K562 (cell line): ENCODE results near the gene BMF. TPM values are rescaled to one million over a fixed set of nuclear protein-coding genes. Genes with fewer than 3 reads are reported as not detected.

Experiments used
- CBX2 ChIP-seq: fragments of 200-600 bp; sonication (generic); IDR thresholded peaks from one replicate; pipeline ENCODE4 v1.6.1; 2012; ENCODE audit warnings: mild to moderate bottlenecking, low read length, inconsistent platforms; ENCODE audit not compliant: insufficient read depth, poor library complexity, severe bottlenecking
- DMBX1 ChIP-seq: fragments of 250-450 bp; sonication (Bioruptor Pico); IDR thresholded peaks from 2 replicates; pipeline ENCODE4 v1.8.0; 2022; ENCODE audit warnings: inconsistent platforms, mild to moderate bottlenecking, moderate library complexity, borderline replicate concordance
- DNMT1 ChIP-seq: fragments of 450-650 bp; IDR thresholded peaks from 2 replicates; pipeline ENCODE4 v1.6.1; 2016; ENCODE audit warnings: antibody characterized with exemption, mild to moderate bottlenecking
- GATAD2A ChIP-seq: fragments of 450-650 bp; IDR thresholded peaks from 2 replicates; pipeline ENCODE4 v1.6.1; 2017
- HDAC6 ChIP-seq: IDR thresholded peaks from 2 replicates; pipeline ENCODE4 v1.6.1; 2012; ENCODE audit warnings: low read depth, mild to moderate bottlenecking, control low read depth, inconsistent platforms, low read length, moderate library complexity
- HDGF ChIP-seq: fragments of 450-650 bp; IDR thresholded peaks from 2 replicates; pipeline ENCODE4 v1.6.1; 2016
- HLTF ChIP-seq: fragments of 450-650 bp; IDR thresholded peaks from 2 replicates; pipeline ENCODE4 v1.6.1; 2016
- KLF6 ChIP-seq: fragments of 250-450 bp; sonication (Bioruptor Pico); IDR thresholded peaks from 2 replicates; pipeline ENCODE4 v1.4.0; 2020; ENCODE audit warnings: mild to moderate bottlenecking, moderate library complexity, borderline replicate concordance
- MAX ChIP-seq: sonication (generic); formaldehyde crosslinking; IDR thresholded peaks from 2 replicates; pipeline ENCODE4 v1.9.0; 2022; ENCODE audit warnings: mild to moderate bottlenecking, missing genetic modification reagents
- NR1H2 ChIP-seq: sonication (generic); formaldehyde crosslinking; IDR thresholded peaks from 2 replicates; pipeline ENCODE4 v1.4.0; 2020; ENCODE audit warnings: mild to moderate bottlenecking, missing genetic modification reagents
- PCBP2 ChIP-seq: fragments of 200-400 bp; formaldehyde crosslinking; IDR thresholded peaks from 2 replicates; pipeline ENCODE4 v1.6.1; 2018; ENCODE audit warnings: low read length, low read depth, mild to moderate bottlenecking, moderate library complexity; ENCODE audit not compliant: poor library complexity, severe bottlenecking
- PRPF4 ChIP-seq: fragments of 200-400 bp; formaldehyde crosslinking; IDR thresholded peaks from one replicate; pipeline ENCODE4 v1.6.1; 2017; ENCODE audit warnings: low read length, low read depth, mild to moderate bottlenecking; ENCODE audit not compliant: insufficient read depth, poor library complexity, severe bottlenecking
- PURB ChIP-seq: sonication (generic); formaldehyde crosslinking; IDR thresholded peaks from 2 replicates; pipeline ENCODE4 v1.9.0; 2021; ENCODE audit warnings: low read depth, mild to moderate bottlenecking, missing genetic modification reagents
- RAD21 ChIP-seq, 2 experiments: fragments of 250-450 bp in 1 of 2; fragments of 450-650 bp in 1 of 2; sonication (Bioruptor Pico) in 1 of 2; formaldehyde crosslinking in 1 of 2; IDR thresholded peaks in 1 of 2; conservative IDR thresholded peaks in 1 of 2; 2 replicates each; pipeline versions ENCODE4 v1.4.0 to v1.8.0; 2020 to 2022; ENCODE audit warnings: mild to moderate bottlenecking in 2 of 2, moderate library complexity in 1 of 2
- RCOR1 ChIP-seq, 2 experiments: IDR thresholded peaks; 2 replicates each; pipeline ENCODE4 v1.6.1; 2012; ENCODE audit warnings: low read depth in 2 of 2, low read length in 2 of 2, borderline replicate concordance in 1 of 2, improper control_type of control experiment in 1 of 2
- RERE ChIP-seq: sonication (generic); formaldehyde crosslinking; IDR thresholded peaks from 2 replicates; pipeline ENCODE4 v1.8.0; 2023; ENCODE audit warnings: missing genetic modification reagents, mild to moderate bottlenecking, borderline replicate concordance
- TRIM25 ChIP-seq: fragments of 450-650 bp; IDR thresholded peaks from 2 replicates; pipeline ENCODE4 v1.7.0; 2016; ENCODE audit warnings: borderline replicate concordance
- WHSC1 ChIP-seq: IDR thresholded peaks from one replicate; pipeline ENCODE4 v1.6.1; 2012; ENCODE audit warnings: low read length, control low read depth, inconsistent platforms
- ZNF175 ChIP-seq: fragments of 200-800 bp; sonication (Bioruptor generic); IDR thresholded peaks from 2 replicates; pipeline ENCODE4 v1.6.1; 2016; ENCODE audit warnings: low read depth, mild to moderate bottlenecking, missing genetic modification characterization, missing compliant biosample characterization
- ZNF316 ChIP-seq: fragments of 450-650 bp; IDR thresholded peaks from 2 replicates; pipeline ENCODE4 v1.6.1; 2016
- ZNF384 ChIP-seq: IDR thresholded peaks from 2 replicates; pipeline ENCODE4 v1.6.1; 2012; ENCODE audit warnings: low read depth, low read length, improper control_type of control experiment
- ZNF77 ChIP-seq: fragments of 250-450 bp; sonication (Bioruptor Pico); IDR thresholded peaks from 2 replicates; pipeline ENCODE4 v1.5.0; 2020
- polyA plus RNA-seq, 8 experiments: library from polyadenylated mRNA; depleted of rRNA in 4 of 8; stranded (reverse) in 5 of 8; unstranded in 3 of 8; fragments of >200 nt; fragmentation: Nextera tagmentation in 2 of 8; fragmentation: Illumina TruSeq in 1 of 8; extraction: Ambion mirVana in 2 of 8; extraction: Trizol in 1 of 8; gene quantifications; 2 replicates each; pipeline versions ENCODE4 v1.2.1 to v1.2.3, GENCODE V29; 2011 to 2014; ENCODE audit warnings: inconsistent platforms in 1 of 8, missing spikeins in 1 of 8
- total RNA-seq, 7 experiments: library from RNA; depleted of rRNA in 6 of 7; stranded (reverse); fragments of >200 nt in 6 of 7; fragmentation: Illumina TruSeq in 2 of 7; extraction: Trizol in 2 of 7; gene quantifications; 2 replicates each; pipeline versions ENCODE4 v1.2.1 to v1.2.3, GENCODE V29; 2011 to 2021; ENCODE audit warnings: low replicate concordance in 1 of 7

BMF gene
- total and polyA plus RNA-seq, 9 of the 15 experiments (the other 6 are each of a cell fraction or from before 2014, with no cell fraction given), result 0.25 to 0.91 (median 0.59) TPM; not detected in 2

- TF ChIP-seq WHSC1 (no peak), RCOR1 (IDR thresholded peaks at IDR 0.05; ENCODE audit: borderline replicate concordance in 1 of 2, low read depth in 2 of 2, low read length in 2 of 2) (0 out of 4 replicates have a peak, but pooled peaks of 1 of the 2 experiments have one; percentile 9), TRIM25 (no peak), MAX (no peak), RERE (CRISPR knock-in tag) (no peak), KLF6 (CRISPR knock-in tag) (no peak), PRPF4 (no peak), PURB (no peak), ZNF175 (CRISPR knock-in tag) (no peak), HDAC6 (no peak), PCBP2 (no peak), GATAD2A (0 out of 2 replicates have a peak, but pooled peaks have one; percentile 32), ZNF77 (CRISPR knock-in tag) (no peak), HDGF (no peak), ZNF384 (no peak), HLTF (no peak), ZNF316 (peak; percentile 99), RAD21 (CRISPR knock-in tag; conservative IDR thresholded peaks at IDR 0.05 in 1 of 2, IDR thresholded peaks at IDR 0.05 in 1 of 2) (no peak), DMBX1 (CRISPR knock-in tag) (peak; percentile 64), CBX2 (no peak), NR1H2 (no peak), DNMT1 (no peak)
These were observed 33.2 kb downstream of the BMF start (continued) for GRCh38 chr15:40075298-40076044.
